Thyroid gland (tissue), 4 donors: ENCODE data around the gene ZNF268. TPM values are rescaled to one million over a fixed set of nuclear protein-coding genes. Genes with fewer than 3 reads are reported as not detected.

Experiments used
- DNase-seq, 2 donors: peaks; one replicate each; pipeline ENCODE4 v3.0.0-alpha.2; 2019
- H3K27ac ChIP-seq, 3 donors: fragments of 200-600 bp; sonication (generic); 1 replicate in 2 of 3; 2 replicates in 1 of 3; pipeline ENCODE4 v1.5.1; 2016 to 2019; ENCODE audit warnings: mild to moderate bottlenecking in 1 of 3, moderate library complexity in 1 of 3
- H3K27me3 ChIP-seq: fragments of 200-600 bp; sonication (generic); one replicate; pipeline ENCODE4 v1.5.1; 2019
- H3K36me3 ChIP-seq, 2 donors: fragments of 200-600 bp; sonication (generic); one replicate each; pipeline ENCODE4 v1.5.1; 2016 to 2019
- H3K4me1 ChIP-seq, 2 donors: fragments of 200-600 bp; sonication (generic); one replicate each; pipeline ENCODE4 v1.5.1; 2017 to 2019
- H3K4me3 ChIP-seq, 3 donors: fragments of 200-600 bp; sonication (generic); replicated peaks in 1 of 3; 1 replicate in 2 of 3; 2 replicates in 1 of 3; pipeline ENCODE4 v1.5.1; 2016; ENCODE audit warnings: mild to moderate bottlenecking in 1 of 3
- H3K9me3 ChIP-seq: fragments of 200-600 bp; sonication (generic); one replicate; pipeline ENCODE4 v1.5.1; 2017
- CTCF ChIP-seq, 6 experiments: fragments of 200-600 bp in 3 of 6; fragments of 450-650 bp in 3 of 6; sonication (generic) in 3 of 6; IDR thresholded peaks; one replicate each; pipeline ENCODE4 v1.5.1; 2016 to 2019; ENCODE audit warnings: antibody characterized with exemption in 6 of 6, mild to moderate bottlenecking in 2 of 6, inconsistent platforms in 1 of 6, moderate library complexity in 1 of 6
- POLR2A ChIP-seq, 2 donors: fragments of 450-650 bp; IDR thresholded peaks; one replicate each; pipeline ENCODE4 v1.6.1; 2017; ENCODE audit warnings: antibody characterized with exemption in 2 of 2, mild to moderate bottlenecking in 2 of 2, moderate library complexity in 1 of 2
- WGBS, 2 donors: methylation state at CpG; one replicate each; pipeline ENCODE4 v1.1.5; 2017; 5-methylcytosine and 5-hydroxymethylcytosine counted together
- intact Hi-C: fragments of 100-400 bp; cut with DNase I; formaldehyde crosslinking; loops from one replicate; pipeline ENCODE4 v1.15.1; 2023
- total RNA-seq, 4 donors: library from RNA; depleted of rRNA; stranded (reverse); fragments of >200 nt; gene quantifications; one replicate each; pipeline ENCODE4 v1.2.3, GENCODE V29; 2016

Gene ZNF268
- total RNA-seq, 4 donors from 2014 or later, result 26.5 to 56.9 (median 50.1) TPM

DNA sequence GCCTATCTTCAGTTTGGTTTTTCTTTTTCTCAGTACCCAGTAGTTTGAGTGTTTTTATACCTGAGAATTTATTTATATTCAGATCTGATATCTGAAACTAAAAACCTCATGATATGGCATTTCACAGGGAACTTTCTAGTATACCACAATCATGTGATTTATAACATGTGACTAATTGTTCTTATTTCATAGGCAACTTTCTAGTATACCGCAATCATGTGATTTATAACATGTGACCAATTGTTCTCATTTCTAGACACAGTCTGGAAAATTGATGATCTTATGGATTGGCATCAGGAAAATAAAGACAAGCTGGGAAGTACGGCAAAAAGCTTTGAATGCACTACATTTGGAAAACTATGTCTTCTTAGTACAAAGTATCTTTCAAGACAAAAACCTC, 20.6 kb downstream of the ZNF268 start:
- Histone ChIP-seq H3K27me3 (no peaks in the 10 kb centered on the region), H3K9me3 (peaks cover 38% of the 10 kb centered on the region), H3K27ac (no peak overlapping the region), H3K4me3 (no peak overlapping the region), H3K36me3 (peaks cover 33 to 34% of the 10 kb centered on the region in 2 donors), H3K4me1 (no peaks in the 10 kb centered on the region)
- DNase-seq, result no peak
- intact Hi-C loops, result no loop called here
- TF ChIP-seq POLR2A (IDR thresholded peaks at IDR 0.05) (no peak), CTCF (IDR thresholded peaks at IDR 0.05) (no peak)
- WGBS, 2 donors, result 52 to 100% methylated on average over 2 of the region's 2 CpGs

- H3K36me3 ChIP-seq, result peaks cover 33 to 34% of the 10 kb centered on the region in 2 donors
- H3K4me3 ChIP-seq, result no peak overlapping the region
- TF ChIP-seq CTCF (IDR thresholded peaks at IDR 0.05), result no peak
- TF ChIP-seq POLR2A (IDR thresholded peaks at IDR 0.05), result no peak
- intact Hi-C loops, result no loop called here
- no peak overlapping the region for H3K27ac ChIP-seq
- no peak for DNase-seq
- 95 to 100% methylated on average over 2 of the region's 2 CpGs for WGBS, 2 donors
- peaks cover 38% of the 10 kb centered on the region for H3K9me3 ChIP-seq
- no peaks in the 10 kb centered on the region for H3K27me3 ChIP-seq
- no peaks in the 10 kb centered on the region for H3K4me1 ChIP-seq
These were observed 21.4 kb downstream of the ZNF268 start for GRCh38 chr12:133202493-133203343.

- no peak for DNase-seq
- Histone ChIP-seq H3K9me3 (peaks cover 38% of the 10 kb centered on the region), H3K36me3 (peaks cover 33 to 34% of the 10 kb centered on the region in 2 donors)
These were observed 22.3 kb downstream of the ZNF268 start for GRCh38 chr12:133203344-133204263.

DNA sequence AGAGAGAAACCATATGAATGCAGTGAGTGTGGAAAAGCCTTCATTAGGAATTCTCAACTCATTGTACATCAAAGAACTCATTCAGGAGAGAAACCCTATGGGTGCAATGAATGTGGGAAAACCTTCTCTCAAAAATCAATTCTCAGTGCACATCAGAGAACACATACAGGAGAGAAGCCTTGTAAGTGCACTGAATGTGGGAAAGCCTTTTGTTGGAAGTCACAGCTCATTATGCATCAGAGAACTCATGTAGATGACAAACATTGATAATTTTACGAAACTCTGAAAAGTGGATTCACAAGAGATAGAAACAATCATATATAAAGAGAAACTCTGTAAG, 22.9 kb downstream of the ZNF268 start:
- intact Hi-C loops, result no loop called here
- no peak for DNase-seq
- Histone ChIP-seq H3K36me3 (peaks cover 33 to 34% of the 10 kb centered on the region in 2 donors), H3K27ac (no peak overlapping the region), H3K4me1 (no peaks in the 10 kb centered on the region), H3K9me3 (peaks cover 38% of the 10 kb centered on the region), H3K27me3 (no peaks in the 10 kb centered on the region), H3K4me3 (no peak overlapping the region)
- 100% methylated on average over 1 of the region's 1 CpG for WGBS, 2 donors
- no peak for TF ChIP-seq CTCF (IDR thresholded peaks at IDR 0.05)
- no peak for TF ChIP-seq POLR2A (IDR thresholded peaks at IDR 0.05)

More at GRCh38 chr12:133203344-133204263, 22.3 kb downstream of the ZNF268 start:
- intact Hi-C loops, result no loop called here
- Histone ChIP-seq H3K4me3 (no peak overlapping the region), H3K27ac (no peak overlapping the region), H3K4me1 (no peaks in the 10 kb centered on the region), H3K27me3 (no peaks in the 10 kb centered on the region)
- 97% methylated on average over 7 of the region's 7 CpGs for WGBS, 2 donors
- TF ChIP-seq POLR2A (IDR thresholded peaks at IDR 0.05), result no peak
- no peak for TF ChIP-seq CTCF (IDR thresholded peaks at IDR 0.05)
